HepG2 (cell line): Measurements from ENCODE around the gene DOCK11.

ENCODE experiments used
- ARID2 ChIP-seq: sonication (generic); formaldehyde crosslinking; IDR thresholded peaks from 2 replicates; pipeline ENCODE4 v1.8.1; 2022; ENCODE audit warnings: mild to moderate bottlenecking, missing genetic modification reagents, borderline replicate concordance
- EZH2 ChIP-seq: conservative IDR thresholded peaks from 2 replicates; pipeline ENCODE4 v1.6.1; 2012; ENCODE audit warnings: mild to moderate bottlenecking, low read depth, low read length, moderate library complexity
- NR3C1 ChIP-seq: sonication (generic); formaldehyde crosslinking; IDR thresholded peaks from 2 replicates; pipeline ENCODE4 v1.4.0; 2020; ENCODE audit warnings: missing genetic modification reagents
- PTBP1 ChIP-seq: fragments of 200-400 bp; formaldehyde crosslinking; IDR thresholded peaks from 2 replicates; pipeline ENCODE4 v1.6.1; 2018; ENCODE audit warnings: low read length, low read depth; ENCODE audit not compliant: poor library complexity, severe bottlenecking
- RFX5 ChIP-seq: IDR thresholded peaks from 2 replicates; pipeline ENCODE4 v1.6.1; 2011; ENCODE audit warnings: low read depth, low read length, improper control_type of control experiment
- TMF1 ChIP-seq: sonication (generic); formaldehyde crosslinking; IDR thresholded peaks from 2 replicates; pipeline ENCODE4 v1.8.1; 2022; ENCODE audit warnings: low read depth, missing genetic modification reagents
- ZNF879 ChIP-seq: sonication (generic); formaldehyde crosslinking; IDR thresholded peaks from 2 replicates; pipeline ENCODE4 v1.8.1; 2023; ENCODE audit warnings: missing genetic modification reagents
- TF ChIP-seq, protein P1 (sequence below): sonication (generic); formaldehyde crosslinking; IDR thresholded peaks from 2 replicates; pipeline ENCODE4 v1.5.0; 2020; ENCODE audit warnings: mild to moderate bottlenecking, missing genetic modification reagents, moderate library complexity

GRCh38 chrX:118727686-118728339, 232.2 kb downstream of the DOCK11 start:
- TF ChIP-seq NR3C1 = no peak
- TF ChIP-seq ZNF879 (CRISPR knock-in tag) = no peak
- TF ChIP-seq, protein P1, sequence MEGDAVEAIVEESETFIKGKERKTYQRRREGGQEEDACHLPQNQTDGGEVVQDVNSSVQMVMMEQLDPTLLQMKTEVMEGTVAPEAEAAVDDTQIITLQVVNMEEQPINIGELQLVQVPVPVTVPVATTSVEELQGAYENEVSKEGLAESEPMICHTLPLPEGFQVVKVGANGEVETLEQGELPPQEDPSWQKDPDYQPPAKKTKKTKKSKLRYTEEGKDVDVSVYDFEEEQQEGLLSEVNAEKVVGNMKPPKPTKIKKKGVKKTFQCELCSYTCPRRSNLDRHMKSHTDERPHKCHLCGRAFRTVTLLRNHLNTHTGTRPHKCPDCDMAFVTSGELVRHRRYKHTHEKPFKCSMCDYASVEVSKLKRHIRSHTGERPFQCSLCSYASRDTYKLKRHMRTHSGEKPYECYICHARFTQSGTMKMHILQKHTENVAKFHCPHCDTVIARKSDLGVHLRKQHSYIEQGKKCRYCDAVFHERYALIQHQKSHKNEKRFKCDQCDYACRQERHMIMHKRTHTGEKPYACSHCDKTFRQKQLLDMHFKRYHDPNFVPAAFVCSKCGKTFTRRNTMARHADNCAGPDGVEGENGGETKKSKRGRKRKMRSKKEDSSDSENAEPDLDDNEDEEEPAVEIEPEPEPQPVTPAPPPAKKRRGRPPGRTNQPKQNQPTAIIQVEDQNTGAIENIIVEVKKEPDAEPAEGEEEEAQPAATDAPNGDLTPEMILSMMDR (CRISPR knock-in tag) = no peak
- TF ChIP-seq ARID2 (CRISPR knock-in tag) = no peak
- no peak for TF ChIP-seq EZH2
- no peak for TF ChIP-seq PTBP1
- no peak for TF ChIP-seq RFX5
- no peak for TF ChIP-seq TMF1 (CRISPR knock-in tag)
